Body of pancreas (tissue), 4 donors: ENCODE measurements around the gene ABCC1. TPM values are rescaled to one million over a fixed set of nuclear protein-coding genes. Genes with fewer than 3 reads are reported as not detected.
A peak's percentile ranks its signal among the peaks of the same experiment; 100 is the strongest.

ENCODE experiments used
- ATAC-seq: fragments of 150-250 bp; one replicate; pipeline ENCODE4 v1.9.1; 2016
- DNase-seq, 4 donors: peaks; one replicate each; pipeline ENCODE4 v3.0.0-alpha.2; 2019
- H3K27ac ChIP-seq, 4 donors: fragments of 200-600 bp; sonication (generic); 1 replicate in 3 of 4; 2 replicates in 1 of 4; pipeline versions ENCODE4 v1.5.1 to v1.6.1; 2016 to 2019; ENCODE audit warnings: mild to moderate bottlenecking in 1 of 4, mixed read lengths in 1 of 4, moderate library complexity in 1 of 4
- H3K27me3 ChIP-seq, 2 donors: fragments of 200-600 bp; sonication (generic); one replicate each; pipeline ENCODE4 v1.6.0; 2016; ENCODE audit warnings: mild to moderate bottlenecking in 1 of 2
- H3K36me3 ChIP-seq, 2 donors: fragments of 200-600 bp; sonication (generic); replicated peaks in 1 of 2; 2 replicates each; pipeline ENCODE4 v1.5.1; 2016; ENCODE audit warnings: low read depth in 2 of 2; ENCODE audit not compliant: insufficient read depth in 1 of 2
- H3K4me1 ChIP-seq: fragments of 200-600 bp; sonication (generic); one replicate; pipeline ENCODE4 v1.6.0; 2016
- H3K4me3 ChIP-seq, 2 donors: fragments of 200-600 bp; sonication (generic); 1 replicate in 1 of 2; 2 replicates in 1 of 2; pipeline ENCODE4 v1.5.1; 2016 to 2019
- H3K9me3 ChIP-seq, 3 donors: fragments of 200-600 bp; sonication (generic); 1 replicate in 2 of 3; 2 replicates in 1 of 3; pipeline ENCODE4 v1.5.1; 2016
- POLR2A ChIP-seq, 3 donors: fragments of 450-650 bp; IDR thresholded peaks; one replicate each; pipeline ENCODE4 v1.6.1; 2016; ENCODE audit warnings: antibody characterized with exemption in 3 of 3, mild to moderate bottlenecking in 2 of 3
- WGBS, 2 donors: methylation state at CpG; one replicate each; pipeline ENCODE4 v1.1.5; 2017; 5-methylcytosine and 5-hydroxymethylcytosine counted together
- intact Hi-C: fragments of 100-400 bp; cut with DNase I; formaldehyde crosslinking; loops from one replicate; pipeline ENCODE4 v1.15.1; 2023
- total RNA-seq, 2 donors: library from RNA; depleted of rRNA; stranded (reverse); fragments of >200 nt; gene quantifications; one replicate each; pipeline ENCODE4 v1.1.0, GENCODE V29; 2016
- TF ChIP-seq, protein P1 (sequence below), 7 experiments: fragments of 450-650 bp in 4 of 7; fragments of 200-600 bp in 3 of 7; sonication (generic) in 3 of 7; IDR thresholded peaks; one replicate each; pipeline ENCODE4 v1.5.1; 2016 to 2019; ENCODE audit warnings: antibody characterized with exemption in 7 of 7

ABCC1 gene
- total RNA-seq, 2 donors from 2014 or later: 12.7 to 23.1 TPM

DNA sequence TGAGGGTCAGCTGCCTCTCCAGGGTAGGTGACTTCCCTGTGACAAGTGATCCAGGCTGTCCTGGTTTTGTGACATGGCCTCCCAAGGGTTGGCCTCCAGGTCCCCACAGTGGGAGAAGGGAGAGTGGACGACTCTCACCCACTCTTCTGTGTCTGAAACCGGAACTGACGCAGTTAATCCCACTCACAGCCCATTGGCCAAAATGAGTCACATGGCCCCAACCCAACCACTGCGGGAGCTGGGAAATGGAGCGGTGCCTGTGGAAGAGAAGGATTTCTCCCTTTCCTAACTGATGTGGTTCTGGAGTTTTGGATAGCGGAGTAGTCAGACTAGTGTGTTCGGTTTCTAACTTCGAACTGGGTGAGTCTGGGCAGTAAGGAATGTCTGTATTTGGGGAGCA is 194.5 kb downstream of the ABCC1 start:
- TF ChIP-seq POLR2A (IDR thresholded peaks at IDR 0.05): no peak
- TF ChIP-seq, protein P1, sequence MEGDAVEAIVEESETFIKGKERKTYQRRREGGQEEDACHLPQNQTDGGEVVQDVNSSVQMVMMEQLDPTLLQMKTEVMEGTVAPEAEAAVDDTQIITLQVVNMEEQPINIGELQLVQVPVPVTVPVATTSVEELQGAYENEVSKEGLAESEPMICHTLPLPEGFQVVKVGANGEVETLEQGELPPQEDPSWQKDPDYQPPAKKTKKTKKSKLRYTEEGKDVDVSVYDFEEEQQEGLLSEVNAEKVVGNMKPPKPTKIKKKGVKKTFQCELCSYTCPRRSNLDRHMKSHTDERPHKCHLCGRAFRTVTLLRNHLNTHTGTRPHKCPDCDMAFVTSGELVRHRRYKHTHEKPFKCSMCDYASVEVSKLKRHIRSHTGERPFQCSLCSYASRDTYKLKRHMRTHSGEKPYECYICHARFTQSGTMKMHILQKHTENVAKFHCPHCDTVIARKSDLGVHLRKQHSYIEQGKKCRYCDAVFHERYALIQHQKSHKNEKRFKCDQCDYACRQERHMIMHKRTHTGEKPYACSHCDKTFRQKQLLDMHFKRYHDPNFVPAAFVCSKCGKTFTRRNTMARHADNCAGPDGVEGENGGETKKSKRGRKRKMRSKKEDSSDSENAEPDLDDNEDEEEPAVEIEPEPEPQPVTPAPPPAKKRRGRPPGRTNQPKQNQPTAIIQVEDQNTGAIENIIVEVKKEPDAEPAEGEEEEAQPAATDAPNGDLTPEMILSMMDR (IDR thresholded peaks at IDR 0.05): no peak
- Histone ChIP-seq H3K9me3 (no peaks in the 10 kb centered on the region), H3K27ac (no peak overlapping the region), H3K4me1 (peaks cover 40% of the 10 kb centered on the region), H3K27me3 (no peaks in the 10 kb centered on the region), H3K36me3 (peaks cover 0 to 3% of the 10 kb centered on the region in 2 donors), H3K4me3 (no peak overlapping the region)
- WGBS, 2 donors: 89 to 95% methylated on average over 6 to 8 of the region's 8 CpGs
- intact Hi-C loops: no loop called here
- ATAC-seq: no peak
- DNase-seq: no peak

DNA sequence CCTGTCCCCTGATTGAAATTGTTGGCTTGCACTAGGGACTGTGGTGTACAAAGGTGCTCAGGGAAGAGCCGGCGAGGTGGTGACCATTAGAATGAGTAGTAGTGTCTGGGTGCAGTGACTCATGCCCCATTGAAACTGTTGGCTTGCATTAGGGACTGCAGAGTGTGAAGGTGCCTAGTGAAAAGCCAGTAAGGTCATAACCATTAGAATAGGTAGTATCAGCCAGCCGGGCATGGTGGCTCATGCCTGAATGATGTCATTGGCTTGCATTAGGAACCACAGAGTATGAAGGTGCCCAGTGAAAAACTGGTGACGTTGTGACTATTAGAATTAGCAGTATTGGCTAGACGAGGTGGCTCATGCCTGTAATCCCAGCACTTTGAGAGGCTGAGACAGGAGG is 195.0 kb downstream of the ABCC1 start:
- no peak for DNase-seq
- Histone ChIP-seq H3K4me3 (no peak overlapping the region), H3K36me3 (peaks cover 0 to 3% of the 10 kb centered on the region in 2 donors), H3K27me3 (no peaks in the 10 kb centered on the region), H3K9me3 (no peaks in the 10 kb centered on the region), H3K27ac (no peak overlapping the region), H3K4me1 (peaks cover 44% of the 10 kb centered on the region)
- 87 to 88% methylated on average over 5 of the region's 5 CpGs for WGBS, 2 donors
- no peak for ATAC-seq
- intact Hi-C loops: no loop called here
- TF ChIP-seq, protein P1 (IDR thresholded peaks at IDR 0.05): no peak
- no peak for TF ChIP-seq POLR2A (IDR thresholded peaks at IDR 0.05)

DNA sequence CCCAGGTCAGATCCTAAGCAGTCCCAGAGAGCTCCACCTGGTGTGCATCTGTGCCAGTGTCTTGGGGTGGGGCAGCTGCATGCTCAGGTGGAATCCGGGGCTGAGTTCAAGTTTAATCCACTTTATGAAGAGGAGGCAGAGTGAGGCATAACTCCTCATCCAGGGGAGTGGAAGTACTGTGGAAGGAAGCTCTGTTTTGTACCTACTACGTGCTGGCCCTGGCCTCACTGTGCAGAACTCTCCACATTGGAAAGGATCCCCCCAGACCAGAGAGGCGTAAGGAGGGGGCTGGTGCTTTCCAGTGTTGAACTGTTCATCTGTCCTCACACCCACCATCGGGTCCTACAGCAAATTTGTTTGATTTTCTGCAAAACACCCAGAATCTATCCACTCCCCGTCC is 195.9 kb downstream of the ABCC1 start:
- ATAC-seq (no peak), DNase-seq (no peak)
- H3K27me3 ChIP-seq: no peaks in the 10 kb centered on the region
- no peaks in the 10 kb centered on the region for H3K9me3 ChIP-seq
- H3K4me1 ChIP-seq: peaks cover 53% of the 10 kb centered on the region
- 88% methylated on average over 5 of the region's 5 CpGs for WGBS, 2 donors
- no peak overlapping the region for H3K27ac ChIP-seq
- TF ChIP-seq, protein P1 (IDR thresholded peaks at IDR 0.05): no peak
- no peak for TF ChIP-seq POLR2A (IDR thresholded peaks at IDR 0.05)
- peaks cover 0 to 3% of the 10 kb centered on the region in 2 donors for H3K36me3 ChIP-seq
- intact Hi-C loops: no loop called here
- no peak overlapping the region for H3K4me3 ChIP-seq

DNA sequence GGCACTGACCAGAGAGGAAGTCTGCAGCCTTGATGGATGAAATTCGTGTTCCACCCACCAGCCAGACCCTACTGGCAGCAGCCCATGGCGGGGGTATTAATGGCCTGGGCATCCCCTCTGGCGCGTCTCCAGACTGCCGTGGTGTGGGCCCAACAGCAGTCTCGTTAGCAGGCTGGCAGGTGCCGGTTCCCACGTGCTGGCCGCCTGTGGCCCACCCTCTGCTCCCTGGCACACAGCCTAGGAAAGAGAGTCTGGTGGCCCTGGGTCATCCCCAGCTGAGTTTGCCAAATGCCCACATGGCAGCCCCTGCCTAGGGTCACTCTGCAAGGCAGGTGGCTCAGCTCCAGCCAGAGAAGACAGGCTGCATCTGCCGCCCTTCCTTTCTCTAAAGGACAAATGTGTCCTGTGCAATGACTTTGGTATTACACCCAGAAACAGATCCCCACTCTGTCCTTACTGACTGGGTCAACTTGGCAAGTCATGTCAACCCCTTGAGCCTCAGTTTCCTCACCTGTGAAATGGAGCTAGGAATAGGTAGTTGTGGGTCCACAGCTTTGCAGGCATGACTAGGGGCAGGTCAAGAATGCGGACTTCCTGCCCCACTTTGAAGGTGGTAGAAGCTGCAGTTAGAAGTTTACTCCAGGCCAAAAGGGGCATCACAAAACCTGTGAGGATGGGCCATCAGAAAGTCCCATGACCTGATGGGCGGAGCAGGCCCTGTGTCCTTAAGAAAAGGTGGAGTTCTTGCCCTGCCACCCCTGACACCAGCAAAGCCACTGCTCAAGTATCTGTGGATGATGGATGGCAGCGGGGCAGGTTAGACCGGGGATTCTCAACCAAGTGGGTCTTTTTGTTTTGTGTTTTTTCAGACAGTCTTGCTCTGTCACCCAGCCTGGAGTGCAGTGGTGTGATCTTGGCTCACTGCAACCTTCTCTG is 197.2 kb downstream of the ABCC1 start:
- H3K4me1 ChIP-seq: peaks cover 52% of the 10 kb centered on the region
- no peaks in the 10 kb centered on the region for H3K9me3 ChIP-seq
- DNase-seq: peak in 3 of 4 donors; percentile 22 to 32 (median 32)
- intact Hi-C loops: no loop called here
- 59 to 95% methylated on average over 6 to 14 of the region's 14 CpGs for WGBS, 2 donors
- no peak overlapping the region for H3K4me3 ChIP-seq
- no peaks in the 10 kb centered on the region for H3K27me3 ChIP-seq
- no peak overlapping the region for H3K27ac ChIP-seq
- ATAC-seq: no peak
- H3K36me3 ChIP-seq: no peaks in the 10 kb centered on the region
- TF ChIP-seq, protein P1 (IDR thresholded peaks at IDR 0.05): no peak
- TF ChIP-seq POLR2A (IDR thresholded peaks at IDR 0.05): no peak
